ENCODE measurements around the gene SUN1.

The SUN1 gene

DNA sequence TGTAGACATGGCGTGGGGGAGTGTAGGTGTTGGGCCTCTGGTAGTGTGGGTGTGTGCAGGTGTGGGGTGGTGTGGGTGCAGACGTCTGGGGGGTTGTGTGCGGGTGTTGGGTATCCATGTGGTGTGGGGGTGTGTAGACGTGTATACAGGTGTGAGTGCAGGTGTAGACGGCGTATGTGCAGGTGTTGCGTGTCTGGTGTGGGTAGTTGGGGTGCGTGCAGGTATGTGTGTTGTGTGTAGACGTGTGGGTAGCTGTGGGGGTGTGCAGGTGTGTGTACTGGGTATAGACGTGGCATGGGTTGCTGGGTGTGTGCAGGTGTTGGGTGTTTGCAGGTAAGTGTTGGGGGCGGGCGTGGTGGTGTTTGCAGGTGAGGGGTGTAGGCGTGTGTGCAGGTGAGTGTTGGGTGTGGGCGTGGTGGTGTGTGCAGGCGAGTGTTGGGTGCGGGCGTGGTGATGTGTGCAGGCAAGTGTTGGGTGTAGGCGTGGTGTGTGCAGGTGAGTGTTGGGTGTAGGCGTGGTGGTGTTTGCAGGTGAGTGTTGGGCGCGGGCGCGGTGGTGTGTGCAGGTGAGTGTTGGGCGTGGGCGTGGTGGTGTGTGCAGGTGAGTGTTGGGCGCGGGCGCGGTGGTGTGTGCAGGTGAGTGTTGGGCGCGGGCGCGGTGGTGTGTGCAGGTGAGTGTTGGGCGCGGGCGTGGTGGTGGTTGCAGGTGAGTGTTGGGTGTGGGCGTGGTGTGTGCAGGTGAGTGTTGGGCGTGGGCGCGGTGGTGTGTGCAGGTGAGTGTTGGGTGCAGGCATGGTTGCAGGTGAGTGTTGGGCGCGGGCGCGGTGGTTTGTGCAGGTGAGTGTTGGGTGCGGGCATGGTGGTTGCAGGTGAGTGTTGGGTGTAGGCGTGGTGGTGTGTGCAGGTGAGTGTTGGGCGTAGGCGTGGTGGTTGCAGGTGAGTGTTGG is 60.6 kb downstream of the SUN1 start:
- no peak for DNase-seq (ENCODE audit: low spot score)

DNA sequence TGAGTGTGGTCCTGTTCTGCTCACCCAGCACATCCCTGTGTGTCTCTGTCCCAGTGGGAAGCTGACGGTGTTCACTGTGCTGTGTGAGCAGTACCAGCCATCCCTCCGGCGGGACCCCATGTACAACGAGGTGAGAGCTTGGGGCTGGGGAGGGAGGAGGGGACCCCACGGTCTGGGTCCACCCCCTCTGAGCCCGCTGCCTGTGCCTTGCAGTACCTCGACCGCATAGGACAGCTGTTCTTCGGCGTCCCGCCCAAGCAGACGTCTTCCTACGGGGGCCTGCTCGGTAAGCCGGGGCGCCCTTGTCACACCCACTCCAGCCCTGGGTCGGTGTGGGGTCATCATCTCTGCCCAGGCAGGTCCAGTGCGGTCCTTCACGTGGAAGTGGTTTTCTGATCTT is 61.4 kb downstream of the SUN1 start:
- DNase-seq (ENCODE audit: low spot score), result no peak

DNA sequence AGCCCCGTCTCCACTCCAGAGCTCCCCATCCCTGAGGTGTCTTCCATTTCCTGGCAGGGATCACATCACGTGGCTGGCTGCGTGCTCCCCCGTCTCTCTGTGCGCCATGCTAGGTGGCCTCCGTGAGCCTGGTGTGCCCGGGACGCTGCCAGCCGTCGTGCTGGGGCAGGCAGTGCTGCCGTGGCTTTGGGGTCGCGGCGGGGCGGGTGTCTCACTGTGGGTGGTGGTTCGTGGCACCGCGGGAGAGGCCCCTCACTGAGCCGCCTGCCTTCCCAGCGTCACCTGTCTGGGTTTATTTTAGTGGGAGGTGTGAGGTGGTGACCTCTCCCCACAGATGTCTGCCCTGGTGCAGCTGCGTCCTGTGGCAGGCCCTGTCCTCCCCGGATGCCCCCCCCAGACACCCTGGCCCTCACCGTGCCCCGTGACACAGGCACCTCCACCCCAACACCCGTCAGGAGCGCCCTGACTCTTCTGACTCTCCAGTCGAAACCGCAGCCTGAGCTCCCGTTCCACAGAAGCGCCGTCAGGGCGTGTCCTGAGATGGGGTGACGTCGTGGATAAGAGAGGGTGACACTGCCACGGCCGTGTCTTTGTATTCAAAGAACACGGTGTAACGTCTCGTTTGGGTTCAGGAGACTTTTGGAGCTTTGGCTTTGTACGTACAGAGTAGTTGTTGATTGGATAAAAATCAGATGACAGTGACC is 62.0 kb downstream of the SUN1 start:
- no peak for DNase-seq (ENCODE audit: low spot score)

DNA sequence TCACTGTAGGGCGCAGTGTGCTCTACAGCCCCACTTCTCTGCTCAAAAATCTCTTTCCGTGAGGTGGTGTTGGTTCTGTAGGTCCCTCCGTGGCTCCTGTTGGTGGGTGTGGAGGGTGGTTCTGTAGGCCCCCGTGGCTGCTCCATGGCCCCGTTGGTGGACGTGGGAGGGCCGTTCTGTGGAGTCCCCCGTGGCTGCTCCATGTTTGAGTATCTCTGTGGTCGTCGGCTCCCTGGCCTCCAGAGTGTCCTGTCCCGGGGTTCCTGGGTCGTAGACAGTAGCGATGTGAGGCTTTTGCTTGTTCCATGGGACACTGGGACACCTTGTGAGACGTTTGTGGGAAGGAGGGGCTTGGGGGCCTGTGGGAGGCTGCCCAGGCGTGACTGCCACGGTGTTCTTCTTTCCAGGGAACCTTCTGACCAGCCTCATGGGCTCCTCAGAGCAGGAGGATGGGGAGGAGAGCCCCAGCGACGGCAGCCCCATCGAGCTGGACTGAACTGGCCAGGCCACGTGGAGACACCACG is 62.7 kb downstream of the SUN1 start:
- no peak for DNase-seq (ENCODE audit: low spot score)

DNA sequence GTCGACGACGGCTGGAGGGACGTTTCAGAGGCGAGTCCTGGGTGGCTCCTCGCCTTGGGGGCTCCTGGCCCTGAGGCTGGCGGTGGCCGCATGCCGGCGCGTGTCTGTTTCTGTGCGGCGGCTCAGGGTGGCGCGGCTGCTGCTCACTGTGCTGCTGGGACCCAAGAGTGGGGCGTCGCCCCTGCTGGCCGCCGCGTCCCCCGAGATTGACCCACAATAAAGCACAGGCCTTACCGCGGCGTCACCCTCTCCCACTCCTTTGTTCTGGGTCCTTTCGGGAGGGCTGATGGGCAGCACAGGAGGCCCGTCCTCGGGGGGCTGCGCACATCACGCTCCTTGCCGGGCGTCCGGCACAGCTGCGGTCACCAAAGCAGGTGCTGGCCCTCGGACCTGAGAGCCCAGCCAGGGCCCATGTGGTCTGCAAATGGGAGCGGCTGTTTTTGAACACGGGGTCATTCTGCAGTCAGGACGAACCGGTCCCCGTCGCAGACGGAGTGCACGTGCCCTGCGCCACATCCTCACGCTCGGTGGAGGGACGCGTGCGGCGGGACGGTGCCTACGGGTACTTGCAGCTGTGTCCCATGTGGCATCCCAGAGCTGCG is 63.3 kb downstream of the SUN1 start:
- no peak for DNase-seq (ENCODE audit: low spot score)

DNA sequence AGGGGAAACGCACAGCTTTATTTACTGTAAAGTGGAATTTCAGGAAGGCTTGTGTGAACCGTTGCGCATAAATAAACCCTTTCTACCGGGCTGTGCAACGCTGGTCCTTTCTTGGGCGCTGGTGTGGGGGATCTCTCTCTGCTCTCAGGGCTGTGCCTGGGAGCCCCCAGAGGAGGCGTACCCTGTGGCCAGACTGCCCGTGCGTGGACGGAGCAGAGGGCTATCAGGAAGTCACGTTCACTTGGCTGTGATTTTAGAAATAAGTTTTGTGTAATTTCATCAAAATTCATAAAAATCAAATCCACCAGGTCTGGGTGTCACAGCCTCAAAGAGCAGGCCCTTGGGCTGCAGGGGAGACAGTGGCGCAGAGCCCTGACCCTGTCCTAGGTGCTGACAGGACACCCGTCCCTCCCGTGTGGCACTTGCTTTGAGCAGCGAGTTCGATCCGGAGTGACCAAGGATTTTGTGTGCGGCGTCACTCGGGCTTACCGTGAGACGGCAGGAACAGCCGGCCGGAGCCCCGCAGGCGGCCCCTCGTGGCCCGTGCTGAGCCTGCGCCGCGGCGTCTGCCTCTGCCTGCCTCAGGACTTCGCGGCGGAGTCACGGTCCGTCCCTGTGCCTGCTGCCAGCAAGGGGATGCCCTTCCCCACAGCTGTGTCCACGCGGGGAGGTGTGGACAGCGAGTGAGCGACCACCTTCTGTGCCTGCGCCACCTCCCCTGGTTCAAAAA is 64.2 kb downstream of the SUN1 start:
- no peak for DNase-seq (ENCODE audit: low spot score)

DNA sequence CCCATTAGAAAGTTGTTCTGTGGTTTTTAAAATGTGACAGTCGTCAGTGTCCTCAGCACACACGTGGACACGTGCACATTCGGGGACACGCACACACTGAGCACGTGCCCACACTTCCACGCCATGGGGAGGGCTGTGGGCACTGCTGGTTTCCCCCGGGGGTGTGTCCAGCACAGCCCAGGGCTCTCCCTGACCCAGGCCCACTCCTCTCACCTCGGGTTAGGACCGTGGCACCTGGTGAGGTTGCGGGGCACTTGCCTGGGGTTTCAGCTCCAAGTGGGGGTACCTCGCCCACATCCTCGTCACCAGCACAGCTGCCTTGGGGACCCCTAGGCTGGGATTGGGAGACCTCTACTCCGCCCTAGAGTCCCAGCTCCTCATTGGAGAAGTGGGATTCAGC is 64.8 kb downstream of the SUN1 start:
- DNase-seq (ENCODE audit: low spot score), result no peak

DNA sequence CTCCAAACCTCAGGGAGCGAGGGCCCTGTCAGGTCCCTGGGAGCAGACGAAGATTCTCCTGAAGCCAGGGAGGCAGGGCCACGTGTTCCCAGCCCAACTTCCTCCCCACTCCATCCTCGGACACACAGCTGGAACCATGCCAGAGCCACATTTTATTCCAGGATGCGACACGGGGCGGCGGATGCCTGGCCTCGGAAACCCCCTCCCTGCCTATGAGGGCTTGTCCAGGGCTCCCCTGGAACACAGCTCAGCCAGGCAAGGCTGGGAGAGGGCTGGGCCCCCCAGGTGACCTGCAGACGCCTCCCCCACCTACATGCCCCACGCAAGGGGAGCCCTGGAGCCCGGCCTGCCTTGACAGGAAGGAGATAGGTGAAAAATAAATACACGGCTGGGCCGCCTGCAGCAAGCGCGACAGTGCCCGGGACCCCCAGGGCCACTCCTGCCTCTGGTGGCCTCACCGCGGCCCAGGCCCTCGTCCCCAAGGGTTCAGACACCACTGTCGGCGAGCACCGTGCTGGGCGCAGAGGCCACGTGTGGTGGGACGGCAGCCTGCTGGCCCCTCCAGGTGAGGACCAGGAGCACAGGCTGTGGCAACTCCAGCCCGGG is 65.6 kb downstream of the SUN1 start:
- no peak for DNase-seq (ENCODE audit: low spot score)

DNA sequence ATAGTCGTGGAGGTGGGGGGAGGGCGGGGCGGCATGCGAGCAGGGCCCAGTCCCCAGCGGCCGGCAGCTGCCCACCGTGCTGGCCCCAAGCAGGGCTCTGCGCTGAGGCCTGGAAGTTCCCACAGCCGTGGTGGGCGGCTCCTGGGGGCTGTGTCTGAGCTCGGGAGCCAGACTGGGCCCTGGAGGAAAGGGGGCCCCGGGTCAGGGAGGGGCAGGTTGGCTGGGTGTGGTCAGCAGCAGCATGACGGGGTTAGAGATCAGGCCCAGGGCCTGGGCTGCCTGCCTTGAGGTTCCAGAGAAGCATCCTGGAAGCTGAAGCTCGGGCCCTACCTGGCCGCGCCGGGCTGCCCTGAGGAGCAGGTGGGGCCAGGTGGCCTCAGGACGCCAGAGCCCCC is 66.2 kb downstream of the SUN1 start:
- DNase-seq (ENCODE audit: low spot score), result no peak

DNA sequence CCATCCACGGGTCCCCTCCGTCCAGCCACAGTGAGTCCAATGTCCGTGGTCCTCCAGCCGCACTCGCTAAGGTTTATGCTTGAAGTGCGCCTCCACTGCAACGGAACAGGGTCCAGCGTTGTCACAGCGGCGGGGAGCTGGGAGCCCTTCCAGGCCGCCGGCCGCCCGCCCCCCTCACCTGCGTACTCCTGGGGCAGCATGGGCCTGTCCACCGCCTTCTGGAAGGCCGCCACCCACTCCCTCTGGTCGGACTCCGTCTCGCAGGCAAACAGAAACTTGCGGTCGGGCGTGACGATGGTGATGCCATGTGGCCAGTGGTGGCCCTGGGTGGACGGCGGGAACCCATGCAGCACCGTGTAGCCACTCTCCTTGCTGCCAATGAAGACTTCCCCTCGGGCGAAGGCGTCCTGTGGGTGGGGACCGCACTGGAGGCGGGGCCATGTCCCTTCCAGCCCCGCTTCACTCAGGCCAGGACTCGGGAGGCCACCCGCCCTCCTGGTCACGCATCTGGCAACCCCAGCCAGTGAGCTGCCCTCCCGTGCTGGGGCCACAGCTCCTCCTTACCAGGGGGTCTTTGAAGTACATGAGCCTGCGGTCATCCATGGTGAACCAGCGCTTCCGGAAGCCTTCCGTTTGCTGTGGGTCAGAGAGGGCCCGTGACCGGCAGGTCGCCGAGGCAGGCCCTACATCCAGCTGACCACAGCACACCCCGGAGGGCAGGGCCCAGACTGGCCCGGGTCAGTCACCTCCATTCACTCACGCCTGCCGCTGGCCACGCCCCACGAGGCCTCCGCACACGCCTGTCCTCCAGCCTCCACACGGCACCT is 66.8 kb downstream of the SUN1 start:
- DNase-seq (ENCODE audit: low spot score), result no peak

DNA sequence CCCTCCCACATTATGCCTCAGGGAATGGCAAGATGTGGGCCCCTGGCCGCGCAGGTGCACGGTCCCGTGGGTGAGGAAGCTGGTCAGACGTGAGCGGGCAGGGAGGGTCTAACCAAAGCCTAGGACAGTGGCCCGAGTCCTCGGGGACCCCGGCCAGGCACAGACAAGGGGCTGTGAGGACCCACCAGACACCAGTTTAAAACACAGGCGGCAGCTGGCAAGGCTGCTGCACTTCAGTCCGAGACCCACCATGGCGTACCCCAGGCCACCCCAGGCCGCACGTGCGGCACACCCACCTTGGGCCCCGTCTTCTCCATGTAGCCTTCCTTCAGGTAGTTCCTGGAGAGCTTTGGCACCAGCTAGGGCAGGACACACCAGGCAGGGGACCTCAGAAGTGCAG is 67.5 kb downstream of the SUN1 start:
- no peak for DNase-seq (ENCODE audit: low spot score)

DNA sequence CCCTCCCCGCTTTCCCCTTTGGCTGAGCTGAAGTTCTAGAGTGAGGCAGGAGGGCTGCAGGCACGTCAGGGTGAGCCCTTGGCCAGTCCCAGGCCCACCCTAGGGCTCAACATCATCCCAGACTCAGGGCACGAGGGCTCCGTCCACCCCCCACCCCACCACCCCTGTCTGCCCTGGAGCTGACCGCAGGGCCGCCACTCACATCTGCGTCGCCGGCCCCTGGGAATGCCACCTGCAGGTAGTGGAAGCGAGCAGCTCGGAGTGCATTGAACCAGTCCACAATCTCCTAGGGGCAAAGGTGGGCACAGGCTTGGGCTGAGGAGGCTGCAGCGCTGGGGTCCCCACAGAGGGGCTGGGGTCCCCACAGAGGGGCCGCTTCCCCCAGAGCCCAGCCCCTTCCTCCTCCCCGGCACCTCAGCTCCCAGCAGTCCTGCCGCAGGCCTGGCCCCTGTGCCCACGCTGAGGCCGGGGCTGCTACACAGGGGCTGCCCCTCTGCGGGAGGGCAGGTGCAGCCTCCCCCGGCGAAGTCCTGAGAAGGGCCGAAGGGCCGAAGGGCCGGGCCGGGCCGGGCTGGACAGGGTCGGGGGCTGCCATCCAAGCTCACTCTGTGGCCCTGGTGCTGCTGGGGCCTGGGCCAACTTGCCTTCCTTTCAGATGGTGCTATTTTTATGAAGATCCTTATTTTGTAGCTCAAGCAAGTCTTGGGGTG is 68.2 kb downstream of the SUN1 start:
- no peak for DNase-seq (ENCODE audit: low spot score)

DNA sequence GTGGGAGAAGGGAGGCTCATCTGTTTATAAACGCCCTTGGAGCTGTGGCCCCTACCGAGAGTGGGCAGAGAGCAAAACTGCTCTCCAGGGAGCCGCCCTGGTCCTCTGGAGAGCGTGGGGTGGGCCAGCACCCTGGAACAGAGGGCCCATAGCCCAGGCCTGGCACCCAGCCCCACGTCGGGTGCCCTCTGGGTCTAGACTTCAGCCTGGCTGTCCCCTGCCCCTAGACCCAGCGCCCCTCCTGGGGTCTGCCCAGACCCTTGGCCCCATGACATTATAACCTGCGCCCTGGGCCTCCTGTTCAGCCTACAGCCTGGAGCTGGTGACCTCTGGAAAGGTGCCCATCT is 68.7 kb downstream of the SUN1 start:
- DNase-seq (ENCODE audit: low spot score), result no peak

DNA sequence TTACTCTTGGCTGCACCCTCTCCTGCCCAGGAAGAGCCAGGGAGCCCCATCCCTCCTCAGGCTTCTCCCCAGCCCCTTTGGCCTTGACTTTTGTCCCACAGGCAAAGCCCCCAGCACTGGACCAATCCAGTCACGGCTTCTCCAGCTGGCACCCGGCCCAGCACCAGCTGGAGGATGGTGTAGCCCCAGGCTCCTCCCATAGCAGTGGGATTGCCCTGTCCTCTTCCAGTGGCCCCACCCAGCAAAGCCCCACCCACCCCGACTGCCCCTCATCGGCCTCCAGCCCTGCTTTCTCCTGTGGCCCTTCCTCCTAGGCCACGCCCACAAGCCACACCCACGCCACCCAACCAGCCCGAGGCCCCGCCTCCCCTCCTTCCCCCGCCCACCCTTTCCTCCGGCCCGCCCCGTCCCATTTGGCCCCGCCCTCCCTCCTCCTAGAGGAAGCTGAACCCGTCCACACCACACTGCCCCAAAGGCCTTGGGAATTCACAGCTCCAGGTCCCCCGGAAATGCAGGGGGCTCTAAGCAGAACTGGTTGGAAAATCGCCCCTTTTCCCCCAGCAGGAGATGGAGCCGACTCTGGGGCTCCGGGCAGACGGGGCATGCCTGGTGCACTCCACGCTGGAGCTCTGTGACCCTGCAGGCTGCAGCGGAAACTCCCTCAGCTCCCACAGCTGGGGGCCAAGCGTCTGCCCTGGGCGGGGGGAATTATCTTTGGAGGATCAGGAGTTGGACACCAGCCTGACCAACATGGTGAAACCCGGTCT is 69.3 kb downstream of the SUN1 start:
- no peak for DNase-seq (ENCODE audit: low spot score)

DNA sequence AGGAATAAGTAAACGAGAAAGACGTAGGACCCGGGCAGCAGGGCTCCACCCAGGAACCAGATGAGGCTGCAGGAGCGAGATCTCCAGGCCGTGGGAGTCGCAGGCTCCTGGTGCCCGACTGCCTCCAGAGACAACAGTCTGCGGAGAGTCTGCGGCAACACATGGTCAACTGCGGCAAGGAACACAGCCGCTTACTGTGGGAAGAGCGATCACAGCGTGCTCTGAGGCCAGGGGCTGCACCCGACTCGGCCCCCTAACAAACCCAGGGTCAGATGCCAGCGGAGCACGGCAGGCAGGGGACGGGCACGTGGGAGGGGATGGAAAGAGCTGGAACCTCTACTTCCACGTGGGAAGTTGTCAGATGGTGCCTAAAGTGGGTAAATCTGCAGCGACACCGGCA is 70.7 kb downstream of the SUN1 start:
- DNase-seq (ENCODE audit: low spot score), result no peak

DNA sequence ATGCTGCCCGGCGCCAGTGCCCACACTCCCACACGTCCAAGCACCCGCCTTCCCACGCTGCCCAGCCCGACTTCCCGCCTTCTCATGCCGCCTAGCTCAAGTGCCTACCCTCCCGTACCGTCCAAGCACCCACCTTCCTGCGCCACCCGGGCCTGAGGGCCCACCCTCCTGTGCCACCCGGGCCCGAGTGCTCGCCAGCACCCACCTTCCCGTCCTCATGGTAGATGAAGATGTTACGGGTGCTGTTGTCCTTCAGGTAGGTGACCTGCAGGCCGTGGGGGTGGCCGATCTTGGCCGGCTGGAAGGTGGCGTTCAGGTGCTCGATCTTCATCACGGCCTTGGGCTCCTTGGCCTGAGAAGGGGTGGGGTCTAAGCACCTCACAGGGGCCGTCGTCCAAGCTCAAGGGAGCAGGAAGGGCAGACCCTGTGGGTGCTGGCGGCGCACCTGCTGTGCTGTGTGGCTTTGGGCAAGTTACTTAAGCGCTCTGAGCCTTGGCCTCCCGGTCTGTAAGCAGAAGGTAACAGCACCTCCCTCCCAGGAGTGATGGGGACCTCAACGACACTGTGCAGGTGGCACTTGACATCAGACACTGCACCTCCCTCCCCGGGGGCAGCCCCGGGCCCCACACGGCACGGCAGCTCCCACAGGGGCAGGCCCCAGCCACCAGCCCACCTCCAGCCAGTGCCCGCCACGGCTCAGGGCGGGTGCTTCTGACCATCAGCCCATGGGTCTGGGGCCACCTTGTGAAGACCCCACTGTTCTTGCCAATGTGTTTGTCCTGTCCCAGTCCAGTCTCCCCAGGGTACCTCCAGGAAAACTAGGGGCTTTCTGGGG is 71.9 kb downstream of the SUN1 start:
- DNase-seq (ENCODE audit: low spot score), result no peak

DNA sequence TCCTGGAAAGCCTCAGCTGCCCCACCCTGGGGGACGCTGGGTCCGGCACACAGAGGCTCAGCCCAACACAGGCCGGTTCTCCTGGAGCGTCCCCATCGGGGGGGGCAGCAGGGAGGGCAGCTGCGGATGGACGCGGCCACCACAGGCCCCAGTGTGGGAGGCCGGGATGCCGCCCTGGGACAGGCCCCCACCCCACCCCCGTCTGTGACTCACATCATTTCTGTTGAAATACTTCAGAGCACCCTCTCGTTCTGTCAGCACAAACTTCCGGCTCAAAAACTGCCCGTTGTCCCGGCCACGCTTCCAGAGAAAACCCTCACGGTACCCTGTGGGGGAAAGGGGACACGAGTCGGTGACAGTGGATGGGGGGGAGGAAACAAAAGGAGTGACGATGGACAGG is 72.6 kb downstream of the SUN1 start:
- no peak for DNase-seq (ENCODE audit: low spot score)

DNA sequence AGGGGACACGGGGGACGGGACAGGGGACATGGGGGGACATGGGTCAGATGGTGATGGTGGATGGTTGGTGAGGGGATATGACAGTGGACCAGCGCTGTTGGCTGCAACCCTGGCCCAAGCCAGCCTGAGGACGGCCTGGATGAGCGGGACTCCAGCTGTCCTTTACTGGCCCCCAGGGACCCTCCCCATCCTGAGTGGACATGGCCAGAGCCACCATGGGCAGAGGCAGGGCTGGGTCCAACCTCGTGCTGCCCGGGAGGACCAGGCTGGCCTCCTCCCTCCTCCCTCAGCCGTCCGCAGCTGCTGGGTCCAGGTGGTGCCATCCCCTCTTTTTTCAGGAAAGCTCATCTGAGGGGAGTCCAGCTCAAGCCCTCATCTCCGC is 74.5 kb downstream of the SUN1 start:
- no peak for DNase-seq (ENCODE audit: low spot score)

All from CD4-positive, alpha-beta T cell treated with Interleukin-15 for 4 hours (primary cell).